Middle frontal gyrus (tissue), 1 donor: ENCODE measurements around the gene FBXO9.
"Not testable (repeated sequence)": the region's sequence is repeated elsewhere in the genome, so short reads cannot be mapped to it uniquely, and the experiment has no call there.

ENCODE experiments used
- DNase-seq: peaks from one replicate; pipeline ENCODE4 v3.0.0-alpha.2; 2015; ENCODE audit warnings: low spot score; ENCODE audit errors: extremely low spot score

FBXO9 gene

DNA sequence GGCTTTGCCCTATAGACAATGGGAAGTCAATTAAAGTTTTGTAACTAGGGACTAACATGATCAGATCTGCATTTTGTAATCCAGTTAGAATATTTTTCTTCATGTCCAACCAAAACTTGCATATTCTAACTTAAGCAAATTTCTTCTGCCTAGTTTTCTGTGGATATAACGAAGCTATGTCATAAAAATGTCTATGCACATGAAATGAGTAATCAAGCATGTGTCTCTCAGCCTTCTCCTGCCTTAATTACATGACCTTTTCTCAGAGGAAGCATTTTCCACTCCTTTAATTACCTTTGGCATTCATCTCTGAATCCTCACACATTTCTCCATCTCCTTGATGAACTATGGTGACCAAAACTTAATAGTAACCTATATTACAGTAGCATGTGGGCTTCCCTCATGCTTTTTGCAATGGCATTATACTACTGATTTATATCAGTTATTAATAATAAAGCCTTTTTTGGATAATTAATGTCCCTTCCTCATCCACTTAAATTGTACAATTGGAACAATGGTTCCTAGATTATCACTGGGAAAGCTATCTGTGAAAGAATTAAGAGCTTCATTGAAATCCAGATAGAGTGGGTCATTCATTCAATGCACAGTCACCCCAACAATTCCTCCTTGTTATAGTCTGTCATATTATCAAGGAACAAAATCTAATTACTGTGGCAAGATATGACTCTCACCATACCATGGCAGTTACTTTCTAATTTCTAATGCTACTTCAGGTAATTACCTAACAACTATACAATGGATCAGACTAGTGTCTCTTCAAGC, 19.1 kb upstream of the FBXO9 start:
- DNase-seq: no peak

DNA sequence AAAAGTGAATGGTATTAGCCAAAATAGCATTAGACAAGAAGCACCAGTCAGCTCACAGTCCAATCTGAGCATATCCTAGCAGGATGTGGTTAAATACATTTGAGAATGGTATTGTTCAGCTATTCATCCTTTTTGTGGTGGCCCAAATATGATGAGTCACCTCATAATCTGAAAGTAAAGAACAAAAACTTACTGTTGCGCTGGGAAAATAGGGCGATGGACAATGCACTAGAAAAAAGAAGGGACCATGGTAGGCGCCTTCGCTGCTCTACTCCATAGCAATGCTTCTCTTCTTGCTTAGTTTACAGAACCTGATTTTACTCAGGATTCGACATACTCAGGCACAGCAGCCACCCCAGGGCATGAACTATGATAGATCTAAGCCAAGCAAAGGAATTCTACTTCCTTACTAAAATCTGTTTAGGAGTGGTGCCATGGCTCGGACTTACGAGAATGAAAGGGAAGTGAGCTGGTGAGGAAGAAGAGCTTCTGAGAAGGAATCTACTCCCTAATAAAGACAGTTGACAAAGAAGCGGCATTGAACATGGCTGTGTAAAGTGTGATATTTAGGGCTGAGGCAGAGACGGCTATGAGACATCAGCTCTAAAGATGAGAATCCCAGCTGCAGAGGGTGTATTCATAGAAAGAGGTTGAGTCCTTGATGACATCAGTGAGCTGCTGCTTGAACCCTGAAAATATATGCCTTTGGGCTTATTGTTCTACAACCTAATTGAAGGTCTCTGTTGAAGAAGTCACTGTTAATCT, 16.6 kb upstream of the FBXO9 start:
- no peak for DNase-seq

DNA sequence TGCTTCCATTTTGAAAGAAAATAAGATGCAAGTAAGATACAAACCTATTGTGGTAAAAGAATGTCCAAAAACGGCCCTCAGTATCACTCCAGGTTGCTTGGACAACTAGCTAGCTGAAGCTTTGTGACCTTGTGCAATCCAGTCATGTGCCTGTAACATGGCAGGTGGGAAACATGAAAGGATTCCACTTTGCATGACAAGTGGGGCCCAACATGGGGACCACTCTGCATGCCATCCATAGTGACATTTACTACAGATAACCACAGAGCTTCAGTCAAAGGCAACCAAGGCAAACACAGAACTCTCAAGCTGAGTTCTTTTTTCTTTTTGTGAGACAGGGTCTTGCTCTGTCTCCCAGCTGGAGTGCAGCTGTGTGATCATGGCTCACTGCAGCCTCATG, 15.8 kb upstream of the FBXO9 start:
- DNase-seq: no peak

DNA sequence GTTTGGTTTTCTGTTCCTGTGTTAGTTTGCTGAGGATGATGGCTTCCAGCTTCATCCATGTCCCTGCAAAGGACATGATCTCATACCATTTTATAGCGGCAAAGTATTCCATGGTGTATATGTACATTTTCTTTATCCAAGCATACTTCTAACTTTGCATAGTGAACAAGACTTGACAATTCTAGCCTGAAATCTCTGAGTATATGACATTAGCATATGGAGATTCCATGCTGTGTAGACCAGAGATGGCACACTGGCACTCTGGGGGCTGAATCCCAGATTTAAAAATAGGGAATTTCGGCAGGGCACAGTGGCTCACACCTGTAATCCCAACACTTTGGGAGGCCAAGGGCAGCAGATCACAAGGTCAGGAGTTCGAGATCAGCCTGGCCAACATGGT, 13.1 kb upstream of the FBXO9 start:
- not testable (repeated sequence) for DNase-seq

DNA sequence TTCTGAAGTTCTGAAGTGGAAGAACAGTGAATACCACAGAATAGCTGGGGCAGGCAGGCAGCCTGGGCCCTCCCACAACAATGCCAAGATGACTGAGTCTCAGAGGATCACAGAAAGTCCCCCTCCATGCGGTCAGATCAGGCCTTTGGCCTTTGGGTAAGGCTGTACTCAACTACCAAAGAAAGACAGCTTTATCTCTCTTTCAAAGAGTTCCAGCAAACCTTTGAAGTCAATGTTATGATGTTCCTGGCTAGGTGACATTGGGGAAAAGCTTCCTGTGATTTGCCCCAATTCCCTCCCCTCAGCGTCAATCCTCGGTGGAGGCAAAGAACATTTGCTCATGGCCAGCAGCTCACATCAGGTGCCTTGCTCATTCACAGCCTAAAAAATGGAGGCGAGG, 10.7 kb upstream of the FBXO9 start:
- DNase-seq: no peak

DNA sequence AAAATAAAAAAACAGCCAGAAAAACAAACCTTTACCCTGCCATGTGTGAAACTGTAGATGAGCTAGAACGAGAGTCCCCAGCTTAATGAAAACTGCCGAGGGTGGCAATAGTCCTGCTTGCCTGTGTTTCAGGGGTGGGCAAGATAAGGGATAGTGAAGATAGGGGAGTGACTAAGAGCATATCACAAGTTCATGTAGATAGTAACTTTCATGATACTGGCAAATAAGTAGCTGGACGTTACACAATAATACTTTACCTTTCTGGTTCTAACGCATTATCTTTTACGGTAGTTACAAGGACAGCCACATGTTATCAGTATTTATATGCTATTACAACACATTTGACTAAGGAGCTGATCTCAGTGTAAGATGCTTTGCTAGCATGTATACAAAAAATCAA, 9.3 kb upstream of the FBXO9 start:
- DNase-seq: no peak

DNA sequence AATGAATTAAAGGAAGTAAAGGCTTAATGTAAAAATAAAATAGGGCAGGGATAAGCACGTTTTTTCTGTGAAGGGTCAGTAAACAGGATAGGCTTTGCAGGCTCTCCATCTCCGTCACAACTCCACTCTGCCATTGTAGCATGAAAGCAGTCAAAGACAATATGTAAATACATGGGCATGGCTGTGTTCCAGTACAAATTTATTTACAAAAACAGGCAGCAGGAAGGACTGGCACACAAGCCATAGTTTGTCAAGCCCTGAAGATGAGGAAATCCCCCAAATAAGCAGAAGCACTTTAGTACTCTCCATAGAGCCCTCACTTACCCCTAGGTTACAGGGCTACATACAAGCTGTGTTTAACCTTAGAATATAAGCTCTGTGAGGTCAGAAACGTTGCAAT, 8.9 kb upstream of the FBXO9 start:
- DNase-seq: no peak

DNA sequence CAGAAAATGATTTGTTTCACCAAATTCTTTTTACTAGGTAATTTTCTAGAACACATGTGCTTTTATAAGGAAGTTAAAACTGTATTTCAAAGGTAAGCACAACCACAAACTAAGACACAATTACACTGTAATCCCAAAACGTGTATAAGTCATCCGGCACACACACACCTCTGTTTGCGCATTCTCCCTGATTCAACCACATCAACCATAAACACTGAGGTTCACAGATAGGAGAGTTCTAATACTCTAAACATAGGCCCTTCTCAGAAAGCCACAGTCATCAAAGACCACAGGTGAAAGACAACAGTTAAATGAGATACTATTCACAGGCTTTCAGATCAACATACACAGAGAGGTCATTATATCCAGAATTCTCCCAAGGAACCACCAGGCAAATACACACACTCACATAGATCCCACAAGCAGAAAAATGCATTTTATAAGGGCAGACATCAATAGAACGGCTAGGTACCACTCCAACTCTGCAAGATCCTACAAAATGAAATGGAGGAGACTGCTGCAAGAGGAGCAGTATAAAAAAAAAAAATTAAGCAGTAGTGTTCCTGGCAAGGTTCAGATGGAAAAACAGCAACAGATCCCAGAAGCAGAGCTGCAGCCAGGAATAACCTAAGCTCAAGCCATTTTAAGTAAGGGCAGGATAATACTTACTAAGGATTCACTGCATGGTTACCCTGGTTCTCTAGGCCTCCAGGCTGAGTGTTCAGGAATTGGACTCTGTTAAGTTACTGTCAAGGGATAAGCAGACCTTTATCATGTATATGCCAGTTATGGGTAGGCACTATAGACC, 6.6 kb upstream of the FBXO9 start:
- DNase-seq: no peak

DNA sequence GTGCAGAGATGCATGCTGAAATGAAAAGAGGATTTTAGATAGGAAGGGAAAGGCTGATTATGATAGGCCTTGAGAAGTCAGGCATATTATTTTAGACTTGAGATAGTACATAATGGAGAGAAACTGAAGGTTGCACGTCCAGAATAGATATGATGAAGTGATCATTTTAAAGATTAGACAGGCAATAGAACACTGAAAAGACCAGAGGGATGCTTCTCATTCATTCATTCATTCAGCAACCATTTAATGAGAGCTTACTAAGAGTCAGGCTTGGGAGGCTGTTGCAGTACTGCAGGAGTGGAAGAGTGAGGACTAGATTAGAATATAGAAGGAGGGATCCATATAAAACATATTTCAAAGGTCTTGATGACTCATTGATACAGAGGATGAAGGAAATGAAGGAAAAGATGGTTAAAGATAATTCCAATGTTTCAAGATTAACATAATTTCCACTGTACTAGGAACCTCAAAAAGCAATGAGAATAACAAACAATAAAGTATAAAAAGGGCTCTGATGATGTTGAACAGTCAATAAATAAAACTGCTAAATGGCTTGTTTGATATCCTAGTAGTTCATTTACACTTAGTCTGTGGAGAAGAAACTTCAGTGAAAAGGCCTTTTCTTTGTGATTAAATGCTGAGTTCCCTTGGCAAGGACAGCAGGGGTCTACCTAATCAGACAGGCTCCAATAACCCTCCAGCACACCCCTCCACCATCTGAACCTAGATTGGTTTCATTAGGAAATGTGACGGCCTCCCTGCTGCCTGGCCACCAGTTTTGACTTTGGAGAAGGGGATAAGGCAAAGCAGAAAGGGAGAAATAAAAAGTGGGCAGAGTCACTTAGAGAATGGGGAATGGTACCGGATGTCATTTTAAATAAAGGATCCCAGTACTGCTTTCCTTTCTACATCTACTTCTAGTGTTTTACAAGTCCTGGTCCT, 5.3 kb upstream of the FBXO9 start:
- DNase-seq: no peak

DNA sequence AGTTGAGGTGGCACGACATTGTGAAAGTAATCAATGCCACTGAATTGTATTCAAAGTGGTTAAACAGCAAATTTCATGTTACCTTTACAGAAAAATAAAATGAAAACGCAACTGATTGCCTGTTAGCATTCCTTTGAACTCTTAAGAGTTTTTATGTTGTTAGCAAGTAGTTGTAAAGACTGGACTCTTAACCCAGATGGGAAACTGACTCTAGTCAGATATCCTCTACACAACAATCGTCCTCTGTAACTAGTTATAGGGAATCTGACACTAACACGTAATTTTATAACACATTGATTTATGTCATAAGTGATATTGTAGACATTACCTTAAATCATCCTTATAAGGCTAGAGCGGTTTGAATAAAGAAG, 3.0 kb upstream of the FBXO9 start:
- DNase-seq: no peak

DNA sequence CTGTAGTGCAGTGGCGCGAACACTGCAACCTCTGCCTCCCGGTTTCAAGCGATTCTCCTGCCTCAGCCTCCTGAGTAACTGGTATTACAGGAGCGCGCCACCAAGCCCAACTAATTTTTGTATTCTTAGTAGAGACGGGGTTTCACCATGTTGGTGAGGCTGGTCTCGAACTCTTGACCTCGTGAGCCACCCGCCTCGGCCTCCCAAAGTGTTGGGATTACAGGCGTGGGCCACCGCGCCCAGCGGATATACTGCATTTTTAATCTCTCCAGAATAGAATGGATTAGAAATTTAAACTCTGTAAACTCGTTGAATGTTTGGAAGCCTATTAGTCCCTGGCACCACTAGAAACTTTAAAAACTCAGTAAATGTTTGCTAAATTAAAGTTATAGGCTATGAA, 949 bp upstream of the FBXO9 start:
- DNase-seq: not testable (repeated sequence)

DNA sequence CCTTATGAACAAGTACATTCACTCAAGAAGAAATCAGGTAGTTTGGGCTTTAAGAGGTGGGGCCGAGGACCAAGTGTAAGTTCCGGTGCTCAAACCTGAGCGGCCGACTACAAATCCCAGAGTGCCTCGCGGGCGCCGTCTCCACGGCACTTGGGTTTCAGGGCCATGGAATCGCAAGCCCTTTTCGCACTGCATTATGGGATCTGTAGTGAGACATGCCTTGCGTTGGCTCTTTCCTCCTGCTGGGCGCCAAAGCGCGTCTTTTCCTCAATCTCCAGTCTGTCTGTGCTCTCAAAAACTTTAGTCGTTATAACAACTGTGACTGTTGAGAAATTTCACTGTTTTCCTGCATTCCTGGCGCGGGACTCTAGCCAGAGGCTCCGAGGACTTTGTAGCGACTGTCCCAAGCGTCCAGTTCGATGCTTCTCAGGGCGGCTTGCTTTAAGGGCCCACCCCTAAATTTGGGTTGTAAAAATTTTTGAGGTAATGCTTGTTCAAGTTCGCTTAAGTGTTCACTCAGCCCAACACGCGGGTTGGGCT, 408 bp upstream of the FBXO9 start:
- peak; percentile 99 for DNase-seq

DNA sequence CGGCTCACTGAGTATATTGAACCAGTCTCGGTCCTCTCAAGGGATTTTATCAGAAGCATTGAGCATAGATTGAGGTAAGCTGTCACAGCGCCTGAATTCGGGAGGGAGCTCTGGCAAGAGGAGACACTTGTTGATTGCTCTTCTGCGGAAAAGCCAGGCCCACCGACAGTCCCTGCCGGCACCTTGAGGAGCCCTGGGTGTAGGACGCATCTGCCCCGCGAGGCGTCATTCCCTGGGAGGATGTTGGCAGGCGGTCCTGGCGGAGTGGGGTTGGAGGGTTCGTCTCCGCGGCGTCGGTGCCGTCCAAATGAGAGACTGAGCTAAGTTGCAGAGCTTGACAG, 843 bp downstream of the FBXO9 start:
- DNase-seq: no peak

DNA sequence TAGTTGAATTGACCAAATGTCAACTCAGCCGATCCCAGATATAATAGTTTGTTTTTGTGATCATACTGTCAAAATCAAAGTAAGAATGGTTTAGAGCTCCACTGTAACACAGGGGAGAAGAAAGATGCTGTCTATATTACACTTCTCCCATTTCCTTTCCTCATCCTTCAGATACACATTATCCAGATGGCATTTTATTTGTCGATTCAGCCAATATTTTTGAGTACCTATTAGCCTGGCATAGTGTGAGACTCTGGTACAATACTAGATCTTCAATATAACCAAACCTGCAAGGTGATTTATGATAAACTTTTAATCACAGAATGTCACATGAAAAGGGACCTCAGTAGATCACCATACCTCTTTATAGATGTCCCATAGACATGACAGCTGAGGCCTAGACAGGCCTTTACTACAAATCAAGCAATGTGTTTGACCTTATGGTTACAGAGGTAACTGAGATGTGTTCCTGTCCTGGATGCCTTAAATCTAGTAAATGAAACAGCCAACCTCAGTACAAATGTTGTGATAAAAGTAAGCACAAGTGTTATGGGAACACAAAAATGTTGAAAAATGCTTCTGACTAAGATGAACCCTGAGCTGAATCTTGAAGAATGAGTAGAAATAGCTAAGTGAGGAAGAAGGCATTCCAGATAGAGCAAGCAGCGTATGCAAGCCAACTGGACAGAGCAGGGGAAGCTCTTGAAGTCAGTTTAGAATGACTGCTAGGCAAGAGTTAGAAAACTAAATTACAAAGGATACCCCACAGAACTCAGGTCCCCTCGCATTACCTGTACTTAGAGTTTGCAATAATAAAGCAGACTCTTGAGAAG, 1.9 kb downstream of the FBXO9 start:
- no peak for DNase-seq

DNA sequence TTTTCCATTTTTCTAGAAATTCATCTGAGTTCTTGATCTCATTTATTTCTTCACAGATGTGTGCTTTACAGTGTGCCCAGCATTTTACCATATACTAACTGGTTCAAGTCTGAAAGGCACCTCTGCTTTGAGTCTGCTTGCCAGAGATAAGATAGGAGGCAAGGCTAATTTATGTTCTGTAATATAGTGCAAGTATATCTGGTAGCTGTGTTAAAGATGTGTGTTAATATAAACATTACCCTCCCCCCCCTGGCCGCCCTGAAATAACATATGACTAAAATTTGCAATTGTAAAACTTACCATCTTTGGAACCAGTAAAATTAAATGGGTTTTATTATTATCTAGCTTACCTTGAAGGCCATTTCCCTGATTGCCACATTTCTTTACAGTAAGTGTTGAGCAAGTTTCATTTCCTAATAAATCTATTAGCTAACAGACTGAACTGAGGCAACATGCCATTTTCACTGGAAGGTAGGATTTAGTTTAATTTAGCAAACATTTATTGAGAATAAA, 2.7 kb downstream of the FBXO9 start:
- no peak for DNase-seq

DNA sequence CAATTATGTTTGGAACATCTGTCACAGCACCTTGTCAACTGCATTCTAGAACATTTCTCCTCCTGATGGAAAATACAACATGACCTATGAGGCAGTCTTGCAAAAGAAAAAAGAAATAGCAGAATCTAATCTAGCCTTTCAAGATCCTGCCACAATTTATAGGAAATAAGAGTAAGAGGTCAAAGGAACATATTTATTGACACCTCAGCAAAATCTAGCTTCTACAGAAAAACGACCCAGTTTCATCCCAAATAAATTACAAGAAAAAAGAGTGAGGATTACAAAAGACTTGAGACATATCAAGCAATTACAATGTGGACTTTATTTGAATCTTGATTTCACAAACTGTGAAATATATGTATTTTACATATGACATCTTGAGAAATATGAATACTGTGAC, 4.2 kb downstream of the FBXO9 start:
- DNase-seq: no peak

DNA sequence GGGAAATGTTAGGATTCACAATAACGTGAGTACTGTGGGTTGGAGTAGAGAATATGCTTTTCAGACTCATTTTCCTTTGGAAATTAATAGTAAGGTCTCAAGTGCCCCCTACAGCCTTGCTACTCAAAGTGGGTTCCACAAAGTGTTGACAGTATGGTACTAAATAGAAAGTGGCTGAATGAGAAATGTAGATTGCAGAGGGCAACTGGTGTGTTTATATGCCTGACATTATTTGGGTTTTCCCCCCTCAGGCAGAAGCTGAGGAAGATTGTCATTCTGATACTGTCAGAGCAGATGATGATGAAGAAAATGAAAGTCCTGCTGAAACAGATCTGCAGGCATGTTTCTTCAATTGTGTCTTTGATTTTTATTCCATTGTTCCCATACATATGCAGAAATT, 5.6 kb downstream of the FBXO9 start:
- no peak for DNase-seq

DNA sequence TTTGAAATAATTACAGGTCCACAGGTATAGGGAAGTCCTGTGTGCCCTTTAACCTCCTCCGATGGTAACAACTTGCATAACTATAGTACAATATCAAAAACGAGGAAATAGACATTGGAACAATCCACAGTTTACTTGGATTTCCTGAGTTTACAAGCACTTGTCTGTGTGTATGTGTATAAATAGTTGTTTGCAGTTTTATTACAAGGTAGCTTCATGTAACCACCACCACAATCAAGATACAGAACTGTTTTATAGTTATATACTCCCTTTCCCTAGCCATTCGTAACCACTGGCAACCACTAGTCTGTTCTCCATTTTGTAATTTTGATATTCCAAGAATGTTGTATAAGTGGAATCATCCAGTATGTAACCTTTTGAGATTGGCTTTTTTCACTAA, 9.1 kb downstream of the FBXO9 start:
- DNase-seq: no peak

DNA sequence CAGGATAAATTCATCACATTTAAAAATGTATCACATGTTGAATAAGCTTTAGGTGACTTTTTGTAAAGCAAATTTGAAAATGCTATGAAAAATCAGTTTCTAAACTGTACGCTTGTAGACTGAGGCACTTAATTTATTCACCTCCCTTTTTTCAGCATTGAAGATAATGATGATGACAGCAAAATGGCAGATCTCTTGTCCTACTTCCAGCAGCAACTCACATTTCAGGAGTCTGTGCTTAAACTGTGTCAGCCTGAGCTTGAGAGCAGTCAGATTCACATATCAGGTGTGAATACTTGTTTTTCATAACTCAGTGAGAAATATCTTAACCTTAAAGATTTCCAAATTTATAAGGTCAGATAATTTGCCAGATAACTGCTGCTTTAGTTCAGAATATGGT, 15.6 kb downstream of the FBXO9 start:
- no peak for DNase-seq

DNA sequence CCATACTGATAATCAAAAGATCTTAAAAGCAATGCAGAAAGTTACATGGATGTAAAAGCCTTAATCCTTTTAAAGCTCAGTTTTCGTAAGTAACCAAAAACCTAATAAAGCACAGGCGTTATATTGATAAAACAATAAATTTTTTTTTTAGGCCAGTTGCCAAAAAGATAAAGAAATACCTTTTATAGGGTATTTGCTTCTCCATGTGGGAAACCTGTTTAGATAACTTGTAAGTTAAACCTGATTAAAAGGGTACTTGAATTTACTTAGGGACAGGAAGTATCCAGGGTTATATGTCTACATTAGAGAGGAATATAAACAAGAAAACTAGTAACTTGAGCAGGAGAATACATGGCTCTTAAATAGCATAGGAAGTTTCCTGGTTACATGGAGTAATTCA, 21.1 kb downstream of the FBXO9 start:
- DNase-seq: no peak
